GM19193 (cell line): ENCODE results near the gene SLC46A3.

Experiments
- POLR2A ChIP-seq: IDR thresholded peaks from 4 replicates; pipeline ENCODE4 v1.6.1; 2011; ENCODE audit not compliant: insufficient read depth, insufficient read length; ENCODE audit errors: extremely low read depth

Gene SLC46A3

GRCh38 chr13:28657784-28658538, 60.8 kb downstream of the SLC46A3 start:
- no peak for TF ChIP-seq POLR2A

GRCh38 chr13:28655561-28655960, 63.2 kb downstream of the SLC46A3 start:
- TF ChIP-seq POLR2A = no peak

- no peak for TF ChIP-seq POLR2A
These were observed 64.5 kb downstream of the SLC46A3 start for GRCh38 chr13:28654276-28654675.

- TF ChIP-seq POLR2A = no peak
These were observed 65.7 kb downstream of the SLC46A3 start for GRCh38 chr13:28653111-28653510.

GRCh38 chr13:28651810-28652401, 66.9 kb downstream of the SLC46A3 start:
- no peak for TF ChIP-seq POLR2A

- TF ChIP-seq POLR2A = no peak
These were observed 68.5 kb downstream of the SLC46A3 start for GRCh38 chr13:28650284-28650683.
